ENCODE measurements around the gene SHC3.

Gene SHC3

DNA sequence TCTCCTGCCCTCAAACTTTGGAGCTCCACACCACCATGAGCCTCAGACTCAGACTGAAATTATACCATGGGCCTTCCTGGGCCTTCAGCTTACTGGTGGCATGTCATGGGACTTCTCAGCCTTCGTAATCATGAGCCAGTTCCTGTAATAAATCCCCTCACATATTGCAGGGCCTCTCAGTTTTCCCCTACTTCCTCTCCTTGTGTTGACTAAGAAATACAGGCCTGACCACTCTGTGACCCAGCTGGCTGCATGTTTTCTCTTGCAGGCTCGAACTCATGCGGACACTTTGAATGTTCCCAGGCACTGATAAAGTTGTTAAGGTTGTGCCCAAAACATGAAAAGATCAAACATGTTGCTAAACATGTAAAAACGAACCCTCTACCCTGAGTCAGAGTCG is 26.2 kb upstream of the SHC3 start:
- CTCF ChIA-PET: no interaction called here
- DNase-seq (ENCODE audit: extremely low spot score): no peak
- TF ChIP-seq ZNF384 (IDR thresholded peaks at IDR 0.05) (no peak), CTBP1 (IDR thresholded peaks at IDR 0.05; ENCODE audit: borderline replicate concordance) (no peak), TARDBP (IDR thresholded peaks at IDR 0.05) (no peak), SUZ12 (IDR thresholded peaks at IDR 0.05) (no peak), ELF4 (IDR thresholded peaks at IDR 0.05) (no peak), FOXK2 (IDR thresholded peaks at IDR 0.05) (no peak), FOXA1 (IDR thresholded peaks at IDR 0.05) (no peak), ARNT (IDR thresholded peaks at IDR 0.05) (no peak), BHLHE40 (IDR thresholded peaks at IDR 0.05; ENCODE audit: borderline replicate concordance) (no peak)
- TF ChIP-seq, protein P1, sequence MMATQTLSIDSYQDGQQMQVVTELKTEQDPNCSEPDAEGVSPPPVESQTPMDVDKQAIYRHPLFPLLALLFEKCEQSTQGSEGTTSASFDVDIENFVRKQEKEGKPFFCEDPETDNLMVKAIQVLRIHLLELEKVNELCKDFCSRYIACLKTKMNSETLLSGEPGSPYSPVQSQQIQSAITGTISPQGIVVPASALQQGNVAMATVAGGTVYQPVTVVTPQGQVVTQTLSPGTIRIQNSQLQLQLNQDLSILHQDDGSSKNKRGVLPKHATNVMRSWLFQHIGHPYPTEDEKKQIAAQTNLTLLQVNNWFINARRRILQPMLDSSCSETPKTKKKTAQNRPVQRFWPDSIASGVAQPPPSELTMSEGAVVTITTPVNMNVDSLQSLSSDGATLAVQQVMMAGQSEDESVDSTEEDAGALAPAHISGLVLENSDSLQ (IDR thresholded peaks at IDR 0.05): no peak
- POLR2A ChIA-PET: no interaction called here

DNA sequence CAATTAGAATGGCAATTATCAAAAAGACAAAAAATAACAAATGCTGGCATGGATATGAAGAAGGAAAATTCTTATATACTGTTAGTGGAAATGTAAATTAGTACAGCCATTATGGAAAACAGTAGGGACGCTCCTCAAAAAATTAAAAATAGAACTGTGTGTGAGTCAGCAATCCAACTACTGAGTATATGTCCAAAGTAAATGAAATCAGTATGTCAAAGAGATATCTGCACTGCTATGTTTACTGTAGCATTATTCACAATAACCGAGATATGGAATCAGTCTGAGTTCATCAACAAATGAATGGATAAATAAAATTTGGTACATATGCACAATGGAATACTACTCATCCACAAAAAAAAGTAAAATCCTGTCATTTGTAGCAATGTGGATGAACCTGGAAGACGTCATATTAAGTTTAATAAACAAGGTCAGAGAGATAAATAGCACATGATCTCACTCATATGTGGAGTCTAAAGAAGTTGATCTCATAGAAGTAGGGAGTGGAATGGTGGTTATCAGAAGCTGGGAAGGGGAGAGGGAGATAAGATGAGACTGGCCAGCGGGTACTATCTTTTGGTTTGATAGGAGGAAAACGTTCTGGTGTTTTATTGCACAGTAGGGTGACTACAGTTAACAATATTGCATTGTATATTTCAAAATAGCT is 16.6 kb upstream of the SHC3 start:
- TF ChIP-seq NFRKB (IDR thresholded peaks at IDR 0.05) (no peak), ARNT (IDR thresholded peaks at IDR 0.05) (no peak), SP1 (IDR thresholded peaks at IDR 0.05) (no peak), CTBP1 (IDR thresholded peaks at IDR 0.05; ENCODE audit: borderline replicate concordance) (no peak), ELF4 (IDR thresholded peaks at IDR 0.05) (no peak), FOXK2 (IDR thresholded peaks at IDR 0.05) (no peak), ZNF384 (IDR thresholded peaks at IDR 0.05) (no peak), L3MBTL2 (conservative IDR thresholded peaks at IDR 0.05) (no peak), LEF1 (IDR thresholded peaks at IDR 0.05; ENCODE audit: borderline replicate concordance) (no peak), BHLHE40 (IDR thresholded peaks at IDR 0.05; ENCODE audit: borderline replicate concordance) (no peak), SUZ12 (IDR thresholded peaks at IDR 0.05) (no peak), TARDBP (IDR thresholded peaks at IDR 0.05) (no peak), HDGF (IDR thresholded peaks at IDR 0.05; ENCODE audit: borderline replicate concordance) (no peak), FOXM1 (IDR thresholded peaks at IDR 0.05; ENCODE audit: borderline replicate concordance) (no peak), FOXA1 (IDR thresholded peaks at IDR 0.05) (no peak)
- TF ChIP-seq, protein P1 (IDR thresholded peaks at IDR 0.05): no peak
- ChIA-PET POLR2A (no interaction called here), CTCF (no interaction called here)
- DNase-seq (ENCODE audit: extremely low spot score): no peak

DNA sequence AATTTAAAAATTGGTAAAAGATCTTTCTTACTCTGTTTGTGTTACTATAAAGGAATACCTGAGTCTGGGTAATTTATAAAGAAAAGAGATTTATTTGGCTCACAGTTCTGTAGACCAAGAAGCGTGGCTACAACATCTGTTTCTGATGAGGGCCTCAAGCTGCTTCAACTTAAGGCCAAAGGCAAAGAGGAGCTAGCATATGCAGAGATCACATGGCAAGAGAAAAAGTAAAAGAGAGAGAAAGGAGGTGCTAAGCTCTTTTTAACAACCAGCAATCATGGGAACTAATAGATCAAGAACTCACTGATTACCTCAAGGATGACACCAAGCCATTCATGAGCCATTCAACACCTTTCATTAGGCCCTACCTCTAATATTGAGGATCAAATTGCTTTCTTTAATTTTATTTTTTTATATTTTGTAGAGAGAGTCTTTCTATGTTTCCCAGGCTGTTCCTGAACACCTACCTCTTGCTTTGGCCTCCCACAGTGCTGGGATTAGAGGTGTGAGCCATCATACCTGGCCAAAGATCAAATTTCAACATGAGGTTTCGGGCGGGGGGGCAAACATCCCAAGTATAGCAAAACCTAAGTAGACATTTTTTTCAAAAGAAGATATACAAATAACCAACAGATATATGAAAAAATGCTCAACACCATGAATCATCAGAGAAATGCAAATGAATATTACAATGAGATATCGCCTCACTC is 16.0 kb upstream of the SHC3 start:
- TF ChIP-seq NFRKB (IDR thresholded peaks at IDR 0.05) (no peak), FOXK2 (IDR thresholded peaks at IDR 0.05) (no peak), SP1 (IDR thresholded peaks at IDR 0.05) (no peak), FOXM1 (IDR thresholded peaks at IDR 0.05; ENCODE audit: borderline replicate concordance) (no peak), CTBP1 (IDR thresholded peaks at IDR 0.05; ENCODE audit: borderline replicate concordance) (no peak), FOXA1 (IDR thresholded peaks at IDR 0.05) (no peak), BHLHE40 (IDR thresholded peaks at IDR 0.05; ENCODE audit: borderline replicate concordance) (no peak), HDGF (IDR thresholded peaks at IDR 0.05; ENCODE audit: borderline replicate concordance) (no peak), ELF4 (IDR thresholded peaks at IDR 0.05) (no peak), LEF1 (IDR thresholded peaks at IDR 0.05; ENCODE audit: borderline replicate concordance) (no peak), SUZ12 (IDR thresholded peaks at IDR 0.05) (no peak), ZNF384 (IDR thresholded peaks at IDR 0.05) (no peak), ARNT (IDR thresholded peaks at IDR 0.05) (no peak), TARDBP (IDR thresholded peaks at IDR 0.05) (no peak), L3MBTL2 (conservative IDR thresholded peaks at IDR 0.05) (no peak)
- TF ChIP-seq, protein P1 (IDR thresholded peaks at IDR 0.05): no peak
- ChIA-PET POLR2A (no interaction called here), CTCF (no interaction called here)
- DNase-seq (ENCODE audit: extremely low spot score): no peak

DNA sequence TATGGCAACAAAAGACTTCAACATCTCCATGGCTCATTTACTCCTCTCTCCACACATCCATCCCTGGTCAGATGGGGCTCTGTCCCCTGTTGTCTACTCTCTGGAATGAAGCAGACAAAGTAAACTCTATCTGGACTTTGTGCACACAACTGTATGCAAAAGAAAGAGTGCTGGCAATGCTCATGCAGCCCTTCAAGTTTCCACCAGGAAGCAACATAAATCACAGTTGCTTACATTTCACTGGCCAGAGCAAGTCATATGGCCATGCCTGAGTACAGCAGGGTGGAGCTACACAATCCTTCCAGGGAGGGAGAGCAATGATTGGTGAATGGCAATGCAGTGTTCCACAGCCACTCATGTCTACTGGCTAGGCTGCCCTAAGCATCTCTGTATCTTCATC is 12.4 kb upstream of the SHC3 start:
- no peak for DNase-seq (ENCODE audit: extremely low spot score)
- no peak for TF ChIP-seq BHLHE40 (IDR thresholded peaks at IDR 0.05; ENCODE audit: borderline replicate concordance)
- TF ChIP-seq, protein P1 (IDR thresholded peaks at IDR 0.05): peak; percentile 16; the same call in 1 of the 2 replicates
- CTCF ChIA-PET: no interaction called here
- POLR2A ChIA-PET: no interaction called here

DNA sequence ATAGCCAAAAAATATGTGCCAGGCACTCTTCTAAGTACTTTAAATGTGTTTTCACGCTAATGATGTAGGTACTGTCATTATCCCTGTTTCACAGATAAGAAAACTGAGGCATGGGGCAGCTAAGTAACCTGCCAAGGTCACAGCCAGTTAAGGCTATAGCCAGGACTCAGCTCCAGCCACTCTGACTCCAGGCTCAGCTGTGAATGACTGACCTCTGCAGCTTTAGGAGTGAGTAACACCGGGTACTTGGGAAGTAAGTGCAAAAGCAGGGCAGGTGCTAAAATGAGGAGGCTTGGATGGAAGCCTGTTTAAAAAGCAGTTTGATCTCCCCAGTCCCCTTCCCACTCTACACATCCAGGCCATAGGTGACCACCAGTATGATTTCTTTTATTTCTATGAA is 10.6 kb upstream of the SHC3 start:
- DNase-seq (ENCODE audit: extremely low spot score): no peak
- POLR2A ChIA-PET: no interaction called here
- TF ChIP-seq SUZ12 (IDR thresholded peaks at IDR 0.05) (no peak), ZNF384 (IDR thresholded peaks at IDR 0.05) (no peak), FOXA1 (IDR thresholded peaks at IDR 0.05) (no peak), ELF4 (IDR thresholded peaks at IDR 0.05) (no peak), CTBP1 (IDR thresholded peaks at IDR 0.05; ENCODE audit: borderline replicate concordance) (no peak), ARNT (IDR thresholded peaks at IDR 0.05) (no peak), NFRKB (IDR thresholded peaks at IDR 0.05) (no peak), BHLHE40 (IDR thresholded peaks at IDR 0.05; ENCODE audit: borderline replicate concordance) (no peak)
- CTCF ChIA-PET: no interaction called here
